ENCODE measurements around the gene MGST2. TPM values are rescaled to one million over a fixed set of nuclear protein-coding genes. Genes with fewer than 3 reads are reported as not detected.

MGST2 gene
- total and polyA plus RNA-seq, 10 of the 15 experiments (the other 5 are each of a cell fraction or from before 2014, with no cell fraction given) = 19.0 to 50.1 (median 30.6) TPM

GRCh38 chr4:139655116-139655515, 10.5 kb upstream of the MGST2 start:
- intact Hi-C loops (cut with micrococcal nuclease; ENCODE audit: unreplicated experiment) = loop anchor here (2.0 to 10.0 kb wide), 3 partner anchors 160 to 598 kb away; no protein-coding TSS in a partner anchor
- Histone ChIP-seq H3K79me2 (ENCODE audit: control insufficient read depth, insufficient read depth, low read length) (no peaks in the 10 kb centered on the region), H3K9me3 (replicated peaks; ENCODE audit: control insufficient read depth, insufficient read depth, low read length) (no peaks in the 10 kb centered on the region), H4K20me1 (ENCODE audit: control insufficient read depth, insufficient read depth) (no peaks in the 10 kb centered on the region; the same call in 1 of the 2 replicates), H3K4me1 (ENCODE audit: control insufficient read depth, insufficient read depth, low read length) (no peaks in the 10 kb centered on the region; the same call in 1 of the 2 replicates), H3K27me3 (replicated peaks in 1 of 2; ENCODE audit: control insufficient read depth in 2 of 2, insufficient read depth in 2 of 2, low read length in 1 of 2) (0 out of 4 replicates have a peak, but pooled peaks cover 0 to 3% of the 10 kb centered on the region in 2 experiments), H3K4me3 (no peak overlapping the region), H3K27ac (ENCODE audit: control insufficient read depth, insufficient read depth) (no peak overlapping the region), H3K9ac (ENCODE audit: control insufficient read depth, insufficient read depth, low read length) (no peak overlapping the region), H3K36me3 (ENCODE audit: control insufficient read depth in 2 of 2, insufficient read depth in 2 of 2, low read length in 1 of 2) (no peaks in the 10 kb centered on the region), H2AFZ (ENCODE audit: control insufficient read depth, low read depth, low read length) (no peak overlapping the region), H3K4me2 (ENCODE audit: control insufficient read depth, insufficient read depth) (no peak overlapping the region)
- 32% methylated on average over 3 of the region's 3 CpGs for WGBS (ENCODE audit: insufficient coverage, insufficient replicate concordance, low lambda C conversion rate, missing lambda C conversion rate)
- CTCF ChIA-PET = interaction anchor here (0.5 to 3.5 kb wide), 10 partner anchors 11 to 598 kb away, joined by 3 to 30 read pairs (median 3); partner anchors contain the start of gene MGST2
- SMC1A ChIA-PET (ENCODE audit: uncharacterized antibody, unreplicated experiment) = no interaction called here
- ATAC-seq (peak; percentile 72), DNase-seq (ENCODE audit: low read depth, low spot score) (no peak), FAIRE-seq (no peak)
- peak; percentile 56; the same call in 1 of the 2 replicates for TF ChIP-seq RAD21 (IDR thresholded peaks at IDR 0.05; ENCODE audit: insufficient read depth, low read depth, low read length)
- TF ChIP-seq GABPA (IDR thresholded peaks at IDR 0.05; ENCODE audit: low read depth) = no peak
- TF ChIP-seq ATF7 (IDR thresholded peaks at IDR 0.05; ENCODE audit: low read depth) = no peak
- TF ChIP-seq ELK1 (IDR thresholded peaks at IDR 0.05; ENCODE audit: low read depth, low read length) = no peak
- TF ChIP-seq SMC3 (IDR thresholded peaks at IDR 0.05; ENCODE audit: borderline replicate concordance, low read length) = peak; percentile 27; the same call in 1 of the 2 replicates
- no peak for TF ChIP-seq HDGF (IDR thresholded peaks at IDR 0.05)
- TF ChIP-seq CEBPB (IDR thresholded peaks at IDR 0.05; ENCODE audit: borderline replicate concordance in 1 of 2, low read depth in 2 of 2, low read length in 2 of 2) = no peak
- TF ChIP-seq KAT2A (conservative IDR thresholded peaks at IDR 0.05; ENCODE audit: control insufficient read depth, low read depth, low read length) = no peak
- peak; percentile 39 to 65 (median 49); a peak in 5 of 6 replicates for TF ChIP-seq CTCF (IDR thresholded peaks at IDR 0.05 in 2 of 3, conservative IDR thresholded peaks at IDR 0.05 in 1 of 3; ENCODE audit: control insufficient read depth in 2 of 3, extremely low read depth in 1 of 3, insufficient read depth in 1 of 3, low read depth in 3 of 3, low read length in 3 of 3)
- no peak for TF ChIP-seq MYC (IDR thresholded peaks at IDR 0.05; ENCODE audit: insufficient read depth, insufficient read length, insufficient replicate concordance, low read length, severe bottlenecking)
- TF ChIP-seq ESRRA (IDR thresholded peaks at IDR 0.05; ENCODE audit: low read length) = no peak
- TF ChIP-seq IRF3 (IDR thresholded peaks at IDR 0.05) = no peak
- no peak for TF ChIP-seq ZNF622 (IDR thresholded peaks at IDR 0.05)
- TF ChIP-seq EGR1 (IDR thresholded peaks at IDR 0.05; ENCODE audit: borderline replicate concordance in 1 of 2, low read depth in 2 of 2, low read length in 2 of 2) = no peak
- no peak for TF ChIP-seq USF2 (IDR thresholded peaks at IDR 0.05; ENCODE audit: borderline replicate concordance, low read depth, low read length)
- POLR2A ChIA-PET = no interaction called here
- BruUV-seq (replicated peaks) = no TSS peak
- RAD21 ChIA-PET (ENCODE audit: unreplicated experiment) = interaction anchor here (1.4 kb wide), 1 partner anchor 51 kb away, joined by 3 read pairs; no protein-coding TSS in a partner anchor
- in situ Hi-C loops (cut with MboI) = no loop called here
